MM.1S (cell line): ENCODE measurements around the gene MASP2.
"Not testable (repeated sequence)": the region's sequence is repeated elsewhere in the genome, so short reads cannot be mapped to it uniquely, and the experiment has no call there.

ENCODE experiments used
- DNase-seq: peaks from one replicate; pipeline ENCODE4 v3.0.0-alpha.2; 2015
- H2AFZ ChIP-seq: fragments of 300-600 bp; sonication (generic); 2 replicates; pipeline ENCODE4 v1.6.0; 2016; ENCODE audit warnings: antibody characterized with exemption, low read length
- H3F3A ChIP-seq: fragments of 300-600 bp; sonication (generic); 2 replicates; pipeline ENCODE4 v1.6.1; 2016; ENCODE audit warnings: mild to moderate bottlenecking, antibody characterized with exemption, low read length, moderate library complexity, mixed read lengths; ENCODE audit not compliant: insufficient read depth
- H3K27ac ChIP-seq: fragments of 300-600 bp; sonication (generic); 2 replicates; pipeline ENCODE4 v1.5.1; 2016; ENCODE audit warnings: mild to moderate bottlenecking, low read length
- H3K27me3 ChIP-seq: fragments of 300-600 bp; sonication (generic); replicated peaks from 2 replicates; pipeline ENCODE4 v1.6.0; 2016; ENCODE audit warnings: low read length; ENCODE audit not compliant: insufficient read depth
- H3K36me3 ChIP-seq: fragments of 300-600 bp; sonication (generic); replicated peaks from 2 replicates; pipeline ENCODE4 v1.6.1; 2016; ENCODE audit warnings: mild to moderate bottlenecking, low read length, mixed read lengths; ENCODE audit not compliant: insufficient read depth
- H3K4me1 ChIP-seq: fragments of 300-600 bp; sonication (generic); 2 replicates; pipeline ENCODE4 v1.6.1; 2016; ENCODE audit warnings: low read length, mixed read lengths
- H3K4me2 ChIP-seq: fragments of 300-600 bp; sonication (generic); 2 replicates; pipeline ENCODE4 v1.6.0; 2016; ENCODE audit warnings: low read depth, low read length
- H3K4me3 ChIP-seq: fragments of 300-600 bp; sonication (generic); 2 replicates; pipeline ENCODE4 v1.5.1; 2016; ENCODE audit warnings: low read length, mixed read lengths
- H3K79me2 ChIP-seq: fragments of 300-600 bp; sonication (generic); 2 replicates; pipeline ENCODE4 v1.6.1; 2016; ENCODE audit warnings: mixed run types, low read length, mixed read lengths
- H3K9ac ChIP-seq: fragments of 300-600 bp; sonication (generic); 2 replicates; pipeline ENCODE4 v1.6.1; 2016; ENCODE audit warnings: low read length, mixed read lengths
- H3K9me2 ChIP-seq: fragments of 300-600 bp; sonication (generic); replicated peaks from 2 replicates; pipeline ENCODE4 v1.6.1; 2016; ENCODE audit warnings: mild to moderate bottlenecking, low read length, mixed read lengths; ENCODE audit not compliant: insufficient read depth
- H3K9me3 ChIP-seq: fragments of 300-600 bp; sonication (generic); replicated peaks from 2 replicates; pipeline ENCODE4 v1.6.1; 2016; ENCODE audit warnings: mild to moderate bottlenecking, low read length, mixed read lengths; ENCODE audit not compliant: insufficient read depth
- H4K20me1 ChIP-seq: fragments of 300-600 bp; sonication (generic); 2 replicates; pipeline ENCODE4 v1.6.1; 2016; ENCODE audit warnings: mild to moderate bottlenecking, low read length, moderate library complexity, mixed read lengths; ENCODE audit not compliant: insufficient read depth
- CTCF ChIP-seq: fragments of 300-600 bp; sonication (generic); IDR thresholded peaks from 2 replicates; pipeline ENCODE4 v1.5.1; 2016; ENCODE audit warnings: antibody characterized with exemption, low read length, mixed read lengths
- EZH2 ChIP-seq: fragments of 300-600 bp; sonication (generic); optimal IDR thresholded peaks from 2 replicates; pipeline ENCODE3; 2017; ENCODE audit warnings: low read depth, mild to moderate bottlenecking, antibody characterized with exemption, low read length, mixed read lengths
- EZH2phosphoT487 ChIP-seq: fragments of 300-600 bp; sonication (generic); IDR thresholded peaks from 2 replicates; pipeline ENCODE4 v1.6.1; 2018; ENCODE audit warnings: antibody characterized with exemption, low read length

The MASP2 gene

GRCh38 chr1:11064942-11065341 lies 17.9 kb upstream of the MASP2 start:
- Histone ChIP-seq H3K9ac (no peak overlapping the region), H2AFZ (no peak overlapping the region), H3K9me2 (no peaks in the 10 kb centered on the region), H3K4me3 (no peak overlapping the region), H3K36me3 (peaks cover 7% of the 10 kb centered on the region; the same call in 1 of the 2 replicates), H4K20me1 (no peaks in the 10 kb centered on the region), H3K79me2 (peaks cover 17% of the 10 kb centered on the region), H3K4me1 (peaks cover 10% of the 10 kb centered on the region; the same call in 1 of the 2 replicates), H3F3A (peaks cover 8% of the 10 kb centered on the region; the same call in 1 of the 2 replicates), H3K9me3 (no peaks in the 10 kb centered on the region), H3K4me2 (no peak overlapping the region), H3K27ac (no peak overlapping the region), H3K27me3 (no peaks in the 10 kb centered on the region)
- DNase-seq = no peak
- no peak for TF ChIP-seq CTCF
- no peak for TF ChIP-seq EZH2
- TF ChIP-seq EZH2phosphoT487 = no peak

DNA sequence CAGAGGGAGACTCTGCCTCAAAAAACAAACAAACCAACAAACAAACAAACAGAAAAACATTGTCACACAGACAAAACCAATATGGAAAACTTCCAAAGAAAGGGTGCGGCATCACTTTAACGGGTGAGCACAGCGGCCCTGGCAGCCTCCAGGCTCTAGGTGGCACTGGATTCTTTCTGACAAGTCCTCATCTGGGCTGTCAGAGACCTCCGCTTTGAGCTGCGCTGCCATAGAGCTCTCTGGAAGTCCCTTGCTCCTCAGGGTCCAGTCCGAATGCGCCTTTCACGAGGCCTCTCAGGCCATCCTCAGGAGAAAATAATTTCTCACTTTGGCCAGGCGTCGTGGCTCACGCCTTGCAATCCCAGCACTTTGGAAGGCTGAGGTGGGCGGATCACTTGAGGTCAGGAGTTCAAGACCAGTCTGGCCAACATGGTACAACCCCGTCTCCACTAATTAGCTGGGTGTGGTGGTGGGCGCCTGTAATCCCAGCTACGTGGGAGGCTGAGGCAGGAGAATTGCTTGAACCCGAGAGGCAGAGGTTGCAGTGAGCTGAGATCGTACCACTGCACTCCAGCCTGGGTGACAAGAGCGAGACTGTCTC lies 17.0 kb upstream of the MASP2 start:
- H3K4me3 ChIP-seq, H3F3A ChIP-seq, H2AFZ ChIP-seq, H3K27me3 ChIP-seq, H3K9me2 ChIP-seq, H3K27ac ChIP-seq, H3K4me2 ChIP-seq, H3K9me3 ChIP-seq, DNase-seq, H3K36me3 ChIP-seq, H3K9ac ChIP-seq, H4K20me1 ChIP-seq: not testable (repeated sequence)
- peaks cover 23% of the 10 kb centered on the region for H3K79me2 ChIP-seq
- H3K4me1 ChIP-seq = peaks cover 10% of the 10 kb centered on the region; the same call in 1 of the 2 replicates

DNA sequence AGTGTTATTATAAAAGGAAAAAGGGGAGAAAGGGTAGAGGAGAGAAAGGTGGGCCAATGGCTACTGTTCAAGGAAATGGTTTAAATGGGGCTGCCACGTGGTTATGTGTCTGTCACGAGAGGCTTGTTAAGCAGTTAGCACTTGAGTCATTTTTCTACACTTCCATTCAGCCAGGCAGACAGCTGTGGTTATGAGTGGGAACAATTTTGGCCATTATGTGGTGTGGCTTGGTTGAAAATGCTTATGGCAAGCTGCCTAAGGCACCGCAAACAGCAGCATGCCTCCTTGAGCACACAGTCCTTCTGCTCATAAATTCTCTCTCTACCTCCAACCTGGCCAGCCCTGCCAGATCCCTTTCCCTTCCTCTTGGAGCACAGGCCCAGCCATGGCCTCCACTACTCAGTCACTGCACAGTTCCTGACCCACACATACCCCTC lies 15.9 kb upstream of the MASP2 start:
- peaks cover 33% of the 10 kb centered on the region for H3K79me2 ChIP-seq
- no peak overlapping the region for H2AFZ ChIP-seq
- no peaks in the 10 kb centered on the region for H4K20me1 ChIP-seq
- no peak for TF ChIP-seq CTCF
- no peak for TF ChIP-seq EZH2phosphoT487
- no peak for TF ChIP-seq EZH2
- H3K9me2 ChIP-seq = no peaks in the 10 kb centered on the region
- peaks cover 10% of the 10 kb centered on the region for H3K4me1 ChIP-seq
- H3K27me3 ChIP-seq = no peaks in the 10 kb centered on the region
- no peak for DNase-seq
- no peak overlapping the region for H3K9ac ChIP-seq
- H3K36me3 ChIP-seq = peaks cover 7% of the 10 kb centered on the region
- H3F3A ChIP-seq = peaks cover 8% of the 10 kb centered on the region; the same call in 1 of the 2 replicates
- H3K9me3 ChIP-seq = no peaks in the 10 kb centered on the region
- no peak overlapping the region for H3K4me2 ChIP-seq
- no peak overlapping the region for H3K4me3 ChIP-seq
- no peak overlapping the region for H3K27ac ChIP-seq

GRCh38 chr1:11061652-11062365 lies 14.8 kb upstream of the MASP2 start:
- no peak overlapping the region for H3K27ac ChIP-seq
- TF ChIP-seq EZH2phosphoT487 (no peak), CTCF (no peak), EZH2 (no peak)
- H3K4me1 ChIP-seq = peaks cover 10% of the 10 kb centered on the region
- H3K4me2 ChIP-seq = no peak overlapping the region
- no peaks in the 10 kb centered on the region for H3K9me2 ChIP-seq
- peaks cover 8% of the 10 kb centered on the region for H3F3A ChIP-seq
- H3K9me3 ChIP-seq = no peaks in the 10 kb centered on the region
- no peaks in the 10 kb centered on the region for H3K27me3 ChIP-seq
- peaks cover 7% of the 10 kb centered on the region for H3K36me3 ChIP-seq
- no peak overlapping the region for H2AFZ ChIP-seq
- no peak overlapping the region for H3K9ac ChIP-seq
- H3K79me2 ChIP-seq = peaks cover 42% of the 10 kb centered on the region
- DNase-seq = no peak
- no peak overlapping the region for H3K4me3 ChIP-seq
- no peaks in the 10 kb centered on the region for H4K20me1 ChIP-seq
